ENCODE measurements around the gene FKRP.
"Not testable (repeated sequence)": the region's sequence is repeated elsewhere in the genome, so short reads cannot be mapped to it uniquely, and the experiment has no call there.

FKRP gene

DNA sequence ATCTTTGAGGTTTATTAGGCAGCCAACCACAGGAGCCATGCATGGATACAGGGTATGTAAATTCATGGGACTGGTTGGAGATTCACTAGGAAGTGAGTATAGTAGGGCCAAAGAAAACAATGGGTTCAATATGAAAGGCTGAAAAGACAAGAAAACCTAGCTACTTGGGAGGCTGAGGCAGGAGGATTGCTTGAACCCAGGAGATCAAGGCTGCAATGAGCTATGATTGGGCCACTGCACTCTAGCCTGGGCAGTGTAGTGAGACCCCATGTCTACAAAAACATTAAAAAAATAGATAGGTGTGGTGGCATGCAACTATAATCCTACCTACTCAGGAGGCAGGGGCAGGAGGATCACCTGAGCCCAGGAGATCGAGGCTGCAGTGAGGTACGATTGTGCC lies 52.9 kb downstream of the FKRP start:
- H3K4me3 ChIP-seq (ENCODE audit: low read length): no peak overlapping the region
- peaks cover 11% of the 10 kb centered on the region for H3K27me3 ChIP-seq (ENCODE audit: control insufficient read depth, low read length)
- no peak overlapping the region for H3K27ac ChIP-seq (ENCODE audit: low read depth, low read length)
- H3K9me2 ChIP-seq (replicated peaks; ENCODE audit: control insufficient read depth, low read length): no peaks in the 10 kb centered on the region
- no peaks in the 10 kb centered on the region for H3K4me1 ChIP-seq (ENCODE audit: control insufficient read depth, low read length)
- H3K4me2 ChIP-seq (ENCODE audit: low read length): no peak overlapping the region
- H3K36me3 ChIP-seq (ENCODE audit: control insufficient read depth, low read length): no peaks in the 10 kb centered on the region
- no peaks in the 10 kb centered on the region for H3F3A ChIP-seq (ENCODE audit: control insufficient read depth, insufficient read depth)
- no peaks in the 10 kb centered on the region for H3K79me2 ChIP-seq (ENCODE audit: control insufficient read depth, low read length)
- no peaks in the 10 kb centered on the region for H4K20me1 ChIP-seq (ENCODE audit: control insufficient read depth, insufficient read depth, low read depth, low read length)
- TF ChIP-seq EZH2phosphoT487 (IDR thresholded peaks at IDR 0.05; ENCODE audit: borderline replicate concordance, low read length): no peak
- TF ChIP-seq CTCF (IDR thresholded peaks at IDR 0.05; ENCODE audit: low read depth, low read length, poor library complexity, severe bottlenecking): no peak
- no peaks in the 10 kb centered on the region for H3K9me3 ChIP-seq (ENCODE audit: control insufficient read depth, insufficient read depth, low read length)

GRCh38 chr19:46802152-46802551 lies 56.3 kb downstream of the FKRP start:
- no peak overlapping the region for H3K4me3 ChIP-seq (ENCODE audit: low read length)
- no peak overlapping the region for H3K27ac ChIP-seq (ENCODE audit: low read depth, low read length)
- H3K9me3 ChIP-seq (ENCODE audit: control insufficient read depth, insufficient read depth, low read length): no peaks in the 10 kb centered on the region
- no peaks in the 10 kb centered on the region for H4K20me1 ChIP-seq (ENCODE audit: control insufficient read depth, insufficient read depth, low read depth, low read length)
- TF ChIP-seq CTCF (IDR thresholded peaks at IDR 0.05; ENCODE audit: low read depth, low read length, poor library complexity, severe bottlenecking) (no peak), EZH2phosphoT487 (IDR thresholded peaks at IDR 0.05; ENCODE audit: borderline replicate concordance, low read length) (no peak)
- no peaks in the 10 kb centered on the region for H3K9me2 ChIP-seq (replicated peaks; ENCODE audit: control insufficient read depth, low read length)
- no peaks in the 10 kb centered on the region for H3F3A ChIP-seq (ENCODE audit: control insufficient read depth, insufficient read depth)
- no peaks in the 10 kb centered on the region for H3K4me1 ChIP-seq (ENCODE audit: control insufficient read depth, low read length)
- no peaks in the 10 kb centered on the region for H3K36me3 ChIP-seq (ENCODE audit: control insufficient read depth, low read length)
- no peaks in the 10 kb centered on the region for H3K79me2 ChIP-seq (ENCODE audit: control insufficient read depth, low read length)
- H3K4me2 ChIP-seq (ENCODE audit: low read length): no peak overlapping the region
- H3K27me3 ChIP-seq (ENCODE audit: control insufficient read depth, low read length): no peaks in the 10 kb centered on the region

GRCh38 chr19:46803555-46803954 lies 57.7 kb downstream of the FKRP start:
- no peak overlapping the region for H3K27ac ChIP-seq (ENCODE audit: low read depth, low read length)

DNA sequence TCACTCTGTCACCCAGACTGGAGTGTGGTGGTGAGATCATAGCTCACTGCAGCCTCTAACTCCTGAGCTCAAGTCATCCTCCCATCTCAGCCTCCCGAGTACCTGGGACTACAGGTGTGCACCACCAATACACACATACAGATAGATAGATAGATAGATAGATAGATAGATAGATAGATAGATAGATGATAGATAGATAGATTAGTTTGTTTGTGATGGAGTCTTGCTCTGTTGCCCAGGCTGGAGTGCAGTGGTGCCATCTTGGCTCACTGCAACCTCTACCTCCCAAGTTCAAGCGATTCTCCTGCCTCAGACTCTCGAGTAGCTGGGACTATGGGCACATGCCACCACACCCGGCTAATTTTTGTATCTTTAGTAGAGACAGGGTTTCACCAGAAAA lies 58.6 kb downstream of the FKRP start:
- H3K27ac ChIP-seq (ENCODE audit: low read depth, low read length); H3K27me3 ChIP-seq (ENCODE audit: control insufficient read depth, low read length); H3K36me3 ChIP-seq (ENCODE audit: control insufficient read depth, low read length); H4K20me1 ChIP-seq (ENCODE audit: control insufficient read depth, insufficient read depth, low read depth, low read length); H3K79me2 ChIP-seq (ENCODE audit: control insufficient read depth, low read length); H3F3A ChIP-seq (ENCODE audit: control insufficient read depth, insufficient read depth); H3K4me3 ChIP-seq (ENCODE audit: low read length); H3K9me3 ChIP-seq (ENCODE audit: control insufficient read depth, insufficient read depth, low read length); H3K9me2 ChIP-seq (replicated peaks; ENCODE audit: control insufficient read depth, low read length); H3K4me2 ChIP-seq (ENCODE audit: low read length); H3K4me1 ChIP-seq (ENCODE audit: control insufficient read depth, low read length): not testable (repeated sequence)

More at GRCh38 chr19:46803555-46803954, 57.7 kb downstream of the FKRP start:
- Histone ChIP-seq H3K4me2 (ENCODE audit: low read length) (no peak overlapping the region), H3K9me2 (replicated peaks; ENCODE audit: control insufficient read depth, low read length) (no peaks in the 10 kb centered on the region), H3K4me3 (ENCODE audit: low read length) (no peak overlapping the region), H3K4me1 (ENCODE audit: control insufficient read depth, low read length) (no peaks in the 10 kb centered on the region), H4K20me1 (ENCODE audit: control insufficient read depth, insufficient read depth, low read depth, low read length) (no peaks in the 10 kb centered on the region), H3K27me3 (ENCODE audit: control insufficient read depth, low read length) (no peaks in the 10 kb centered on the region), H3K36me3 (ENCODE audit: control insufficient read depth, low read length) (no peaks in the 10 kb centered on the region), H3K9me3 (ENCODE audit: control insufficient read depth, insufficient read depth, low read length) (no peaks in the 10 kb centered on the region), H3K79me2 (ENCODE audit: control insufficient read depth, low read length) (no peaks in the 10 kb centered on the region), H3F3A (ENCODE audit: control insufficient read depth, insufficient read depth) (no peaks in the 10 kb centered on the region)
- no peak for TF ChIP-seq CTCF (IDR thresholded peaks at IDR 0.05; ENCODE audit: low read depth, low read length, poor library complexity, severe bottlenecking)
- TF ChIP-seq EZH2phosphoT487 (IDR thresholded peaks at IDR 0.05; ENCODE audit: borderline replicate concordance, low read length): no peak
